Stimulated activated naive CD4-positive, alpha-beta T cell (primary cell): ENCODE measurements around the gene NDUFS6.

Experiments used
- DNase-seq, 6 experiments: peaks; one replicate each; lab custom pipeline; 2025; lab: John Stamatoyannopoulos, UW

Gene NDUFS6

GRCh38 chr5:1801222-1801966 is at the start of gene NDUFS6:
Gene NDUFS6, plus strand, starts transcription at chr5:1801407. Its CDS starts 11 bp downstream, at chr5:1801418.
- DNase-seq: peak; percentile 56 to 83 (median 73)

- no peak for DNase-seq
Measured at GRCh38 chr5:1751864-1752822, 49.1 kb upstream of the NDUFS6 start.

- no peak for DNase-seq
Measured at GRCh38 chr5:1752881-1753280, 48.3 kb upstream of the NDUFS6 start.

- no peak for DNase-seq
Measured at GRCh38 chr5:1753490-1753889, 47.7 kb upstream of the NDUFS6 start.

- DNase-seq: no peak
Measured at GRCh38 chr5:1754531-1755220, 46.5 kb upstream of the NDUFS6 start.

GRCh38 chr5:1755321-1755949 is 45.8 kb upstream of the NDUFS6 start:
- DNase-seq: no peak

GRCh38 chr5:1756481-1756880 is 44.7 kb upstream of the NDUFS6 start:
- DNase-seq: no peak

- DNase-seq: no peak
Measured at GRCh38 chr5:1757511-1757910, 43.7 kb upstream of the NDUFS6 start.

- DNase-seq: no peak
Measured at GRCh38 chr5:1758574-1758973, 42.6 kb upstream of the NDUFS6 start.

GRCh38 chr5:1759378-1759970 is 41.7 kb upstream of the NDUFS6 start:
- no peak for DNase-seq

GRCh38 chr5:1760231-1760630 is 41.0 kb upstream of the NDUFS6 start:
- no peak for DNase-seq

- no peak for DNase-seq
Measured at GRCh38 chr5:1760656-1761452, 40.4 kb upstream of the NDUFS6 start.

GRCh38 chr5:1761453-1761755 is 39.8 kb upstream of the NDUFS6 start:
- DNase-seq: no peak

GRCh38 chr5:1762121-1762882 is 38.9 kb upstream of the NDUFS6 start:
- no peak for DNase-seq

- DNase-seq: no peak
Measured at GRCh38 chr5:1762883-1763547, 38.2 kb upstream of the NDUFS6 start.

GRCh38 chr5:1763548-1763911 is 37.7 kb upstream of the NDUFS6 start:
- peak in 1 of 6 experiments; percentile 2 for DNase-seq

- DNase-seq: no peak
Measured at GRCh38 chr5:1763960-1764605, 37.1 kb upstream of the NDUFS6 start.

GRCh38 chr5:1764606-1764960 is 36.6 kb upstream of the NDUFS6 start:
- DNase-seq: no peak
